ENCODE measurements around the gene TES. TPM values are rescaled to one million over a fixed set of nuclear protein-coding genes. Genes with fewer than 3 reads are reported as not detected.

Gene TES
- total and polyA plus RNA-seq, 5 experiments from 2014 or later: 119 to 185 (median 177) TPM

- Mint-ChIP-seq H3K4me1 (peaks cover 7 to 19% (median 15%) of the 10 kb centered on the region in 4 donors), H3K27ac (peak overlapping the region in 7 of 10 donors; percentile 1 to 82 (median 57)), H3K4me3 (peak overlapping the region in 1 of 10 donors; percentile 50), H3K9me3 (no peaks in the 10 kb centered on the region), H3K36me3 (peaks cover 0 to 51% (median 13%) of the 10 kb centered on the region in 3 donors), H3K27me3 (no peaks in the 10 kb centered on the region)
- POLR2A ChIA-PET: no interaction called here
- peak; percentile 41 to 53 for ATAC-seq
- DNase-seq: peak in 5 of 10 donors; percentile 16 to 45 (median 36)
Observed at GRCh38 chr7:116258734-116259133, 48.4 kb downstream of the TES start.

- peak overlapping the region in 7 of 10 donors; percentile 3 to 82 (median 33) for H3K27ac Mint-ChIP-seq
- POLR2A ChIA-PET: no interaction called here
- ATAC-seq: no peak
Observed at GRCh38 chr7:116259156-116259870, 49.0 kb downstream of the TES start.

GRCh38 chr7:116259871-116260440, 49.6 kb downstream of the TES start:
- Mint-ChIP-seq H3K9me3 (no peaks in the 10 kb centered on the region), H3K4me1 (peaks cover 5 to 14% (median 10%) of the 10 kb centered on the region in 4 donors), H3K27ac (peak overlapping the region in 3 of 10 donors; percentile 0 to 16 (median 7)), H3K27me3 (no peaks in the 10 kb centered on the region), H3K36me3 (peaks cover 0 to 43% (median 11%) of the 10 kb centered on the region in 3 donors), H3K4me3 (no peak overlapping the region)
- no peak for DNase-seq
- POLR2A ChIA-PET: no interaction called here
- no peak for ATAC-seq

More at GRCh38 chr7:116259156-116259870, 49.0 kb downstream of the TES start:
- no peak for DNase-seq
- Mint-ChIP-seq H3K9me3 (no peaks in the 10 kb centered on the region), H3K4me1 (peaks cover 7 to 17% (median 14%) of the 10 kb centered on the region in 4 donors), H3K27me3 (no peaks in the 10 kb centered on the region), H3K4me3 (peak overlapping the region in 1 of 10 donors; percentile 38), H3K36me3 (peaks cover 0 to 46% (median 11%) of the 10 kb centered on the region in 3 donors)

- peaks cover 4 to 8% (median 8%) of the 10 kb centered on the region in 4 donors for H3K4me1 Mint-ChIP-seq
- DNase-seq: no peak
- H3K27me3 Mint-ChIP-seq: peaks cover 0 to 6% (median 0%) of the 10 kb centered on the region in 5 donors
- POLR2A ChIA-PET: no interaction called here
- no peaks in the 10 kb centered on the region for H3K9me3 Mint-ChIP-seq
- ATAC-seq: no peak
- H3K36me3 Mint-ChIP-seq: peaks cover 0 to 27% (median 11%) of the 10 kb centered on the region in 3 donors
- H3K4me3 Mint-ChIP-seq: no peak overlapping the region
- H3K27ac Mint-ChIP-seq: peak overlapping the region in 5 of 10 donors; percentile 22 to 76 (median 30)
Observed at GRCh38 chr7:116261904-116262303, 51.6 kb downstream of the TES start.

- Mint-ChIP-seq H3K36me3 (no peaks in the 10 kb centered on the region), H3K9me3 (no peaks in the 10 kb centered on the region), H3K4me3 (no peak overlapping the region), H3K27me3 (peaks cover 0 to 8% (median 5%) of the 10 kb centered on the region in 5 donors), H3K4me1 (peaks cover 0 to 3% (median under 1%) of the 10 kb centered on the region in 4 donors), H3K27ac (no peak overlapping the region)
- POLR2A ChIA-PET: no interaction called here
- no peak for DNase-seq
- no peak for ATAC-seq
Observed at GRCh38 chr7:116265881-116266280, 55.5 kb downstream of the TES start.

GRCh38 chr7:116269466-116269865, 59.1 kb downstream of the TES start:
- DNase-seq (no peak), ATAC-seq (no peak)
- Mint-ChIP-seq H3K27me3 (peaks cover 10 to 14% (median 12%) of the 10 kb centered on the region in 5 donors), H3K4me3 (no peak overlapping the region), H3K36me3 (no peaks in the 10 kb centered on the region), H3K27ac (no peak overlapping the region), H3K9me3 (no peaks in the 10 kb centered on the region), H3K4me1 (no peaks in the 10 kb centered on the region)
- POLR2A ChIA-PET: no interaction called here

DNA sequence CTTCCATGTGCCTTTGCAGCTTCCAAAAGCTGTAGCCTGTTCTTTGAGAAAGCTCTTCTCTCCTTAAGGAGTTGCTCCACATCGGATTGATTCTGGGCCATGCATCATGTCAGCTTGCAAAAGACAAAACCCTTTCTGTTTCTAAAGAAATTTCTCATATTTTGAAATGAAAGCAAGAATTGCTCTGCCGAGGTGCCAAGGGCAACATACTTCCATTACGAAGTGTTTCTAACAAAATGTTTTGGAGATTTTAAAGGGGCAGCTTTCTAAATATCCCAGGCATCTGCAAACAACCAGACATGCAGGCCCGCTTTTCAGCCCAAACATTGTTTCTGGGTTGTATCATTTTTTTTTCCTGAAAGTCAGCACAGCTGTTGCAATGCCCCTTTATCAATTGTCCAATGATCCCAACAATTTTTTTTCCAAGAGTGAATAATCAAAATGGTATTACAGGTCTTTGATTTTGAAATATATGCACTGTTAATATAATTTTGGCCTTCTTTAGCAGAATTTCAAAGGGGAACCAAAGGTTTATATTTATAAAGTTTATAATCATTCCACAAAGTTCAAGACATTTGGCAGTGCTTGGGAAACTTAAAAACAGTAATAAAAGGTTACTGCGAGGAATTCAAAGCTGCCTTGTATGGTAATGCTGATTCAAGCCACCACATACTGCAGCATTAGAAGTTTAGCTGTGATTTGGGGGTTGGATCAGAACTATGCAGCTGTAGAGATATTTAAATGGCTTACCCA, 61.0 kb downstream of the TES start:
- POLR2A ChIA-PET: no interaction called here
- H3K27ac Mint-ChIP-seq: no peak overlapping the region
- DNase-seq: no peak
- H3K9me3 Mint-ChIP-seq: no peaks in the 10 kb centered on the region
- H3K4me1 Mint-ChIP-seq: no peaks in the 10 kb centered on the region
- no peak overlapping the region for H3K4me3 Mint-ChIP-seq
- no peak for ATAC-seq
- peaks cover 8 to 17% (median 13%) of the 10 kb centered on the region in 5 donors for H3K27me3 Mint-ChIP-seq
- no peaks in the 10 kb centered on the region for H3K36me3 Mint-ChIP-seq

GRCh38 chr7:116271963-116272886, 61.9 kb downstream of the TES start:
- Mint-ChIP-seq H3K27ac (no peak overlapping the region), H3K4me1 (no peaks in the 10 kb centered on the region), H3K27me3 (peaks cover 7 to 25% (median 13%) of the 10 kb centered on the region in 5 donors), H3K4me3 (no peak overlapping the region), H3K9me3 (no peaks in the 10 kb centered on the region), H3K36me3 (no peaks in the 10 kb centered on the region)
- POLR2A ChIA-PET: no interaction called here
- no peak for DNase-seq
- no peak for ATAC-seq

DNA sequence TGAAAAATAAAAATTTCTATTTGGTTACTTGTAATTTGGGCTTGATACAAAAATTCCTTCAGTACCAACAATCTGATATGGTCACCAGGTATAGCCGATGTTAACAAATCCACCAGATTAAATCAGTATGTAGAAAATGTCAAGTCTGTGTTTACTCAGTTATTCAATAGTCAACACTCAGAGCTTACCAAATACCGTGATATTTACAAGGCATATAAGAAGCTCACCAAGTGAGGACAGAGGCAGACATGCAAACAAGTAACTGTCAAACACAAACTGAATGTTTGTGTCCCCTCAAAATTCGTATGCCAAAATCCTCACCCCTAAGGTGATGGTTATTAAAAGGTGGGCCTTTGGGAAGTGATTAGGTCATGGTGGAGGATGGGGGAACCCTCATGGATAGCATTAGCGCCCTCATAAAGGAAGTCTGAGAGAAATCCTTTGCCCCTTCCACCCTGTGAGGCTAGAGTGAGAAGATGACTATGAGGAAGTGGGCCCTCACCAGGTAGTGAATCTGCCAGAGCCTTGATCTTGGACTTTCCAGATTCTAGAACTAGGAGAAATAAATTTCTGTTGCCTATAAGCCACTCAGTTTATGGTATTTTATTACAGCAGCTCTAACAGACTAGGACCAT, 63.1 kb downstream of the TES start:
- no peak overlapping the region for H3K27ac Mint-ChIP-seq
- H3K4me1 Mint-ChIP-seq: no peaks in the 10 kb centered on the region
- no peaks in the 10 kb centered on the region for H3K9me3 Mint-ChIP-seq
- no peak overlapping the region for H3K4me3 Mint-ChIP-seq
- no peak for DNase-seq
- no peak for ATAC-seq
- POLR2A ChIA-PET: no interaction called here
- H3K36me3 Mint-ChIP-seq: no peaks in the 10 kb centered on the region
- peaks cover 8 to 27% (median 13%) of the 10 kb centered on the region in 5 donors for H3K27me3 Mint-ChIP-seq

DNA sequence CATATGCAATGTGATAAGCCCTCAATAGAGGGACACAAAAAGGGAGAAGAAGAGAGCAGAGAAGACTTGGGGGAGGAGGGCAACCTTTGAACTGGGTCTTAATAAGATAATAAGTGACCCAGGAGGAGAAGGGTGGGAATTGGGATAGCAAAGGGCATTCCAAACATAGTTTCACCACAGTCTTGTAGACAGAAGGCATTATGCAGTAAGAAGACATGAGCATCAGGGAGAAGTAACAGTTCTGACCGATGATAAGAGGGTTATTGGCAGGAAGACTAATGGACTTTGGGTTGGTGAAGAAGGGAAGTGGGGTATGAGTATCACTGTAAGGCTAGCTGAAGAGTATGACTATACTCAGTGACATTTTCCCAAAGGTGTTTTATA, 63.6 kb downstream of the TES start:
- H3K4me1 Mint-ChIP-seq: no peaks in the 10 kb centered on the region
- H3K27ac Mint-ChIP-seq: no peak overlapping the region
- H3K4me3 Mint-ChIP-seq: no peak overlapping the region
- no peak for ATAC-seq
- peaks cover 8 to 24% (median 13%) of the 10 kb centered on the region in 5 donors for H3K27me3 Mint-ChIP-seq
- H3K9me3 Mint-ChIP-seq: no peaks in the 10 kb centered on the region
- DNase-seq: no peak
- POLR2A ChIA-PET: no interaction called here
- no peaks in the 10 kb centered on the region for H3K36me3 Mint-ChIP-seq

- POLR2A ChIA-PET: no interaction called here
- ATAC-seq: no peak
- H3K9me3 Mint-ChIP-seq: no peaks in the 10 kb centered on the region
- no peaks in the 10 kb centered on the region for H3K36me3 Mint-ChIP-seq
- DNase-seq: no peak
- H3K27ac Mint-ChIP-seq: no peak overlapping the region
- no peaks in the 10 kb centered on the region for H3K4me1 Mint-ChIP-seq
- peaks cover 8 to 24% (median 12%) of the 10 kb centered on the region in 5 donors for H3K27me3 Mint-ChIP-seq
- no peak overlapping the region for H3K4me3 Mint-ChIP-seq
Observed at GRCh38 chr7:116277070-116277469, 66.7 kb downstream of the TES start.

- no peaks in the 10 kb centered on the region for H3K36me3 Mint-ChIP-seq
- no peaks in the 10 kb centered on the region for H3K9me3 Mint-ChIP-seq
- H3K4me3 Mint-ChIP-seq: no peak overlapping the region
- no peaks in the 10 kb centered on the region for H3K4me1 Mint-ChIP-seq
- no peak overlapping the region for H3K27ac Mint-ChIP-seq
- H3K27me3 Mint-ChIP-seq: peaks cover 2 to 22% (median 9%) of the 10 kb centered on the region in 5 donors
- ATAC-seq (no peak), DNase-seq (no peak)
- POLR2A ChIA-PET: no interaction called here
Observed at GRCh38 chr7:116279217-116279616, 68.9 kb downstream of the TES start.
